Psoas muscle (tissue), 8 donors: ENCODE measurements around the gene PCSK5. TPM values are rescaled to one million over a fixed set of nuclear protein-coding genes. Genes with fewer than 3 reads are reported as not detected.
"Not testable (repeated sequence)": the region's sequence is repeated elsewhere in the genome, so short reads cannot be mapped to it uniquely, and the experiment has no call there.

Experiments
- ATAC-seq, 4 donors: fragments of 200-7000 bp; cut with Tn5 transposase; one replicate each; pipeline ENCODE4 v1.9.1; 2020; ENCODE audit warnings: moderate library complexity in 3 of 4, mild to moderate bottlenecking in 2 of 4
- DNase-seq, 2 donors: peaks; one replicate each; pipeline ENCODE4 v3.0.0-alpha.2; 2020
- H3K27ac ChIP-seq: fragments of 200-600 bp; one replicate; pipeline ENCODE4 v1.8.0; 2022
- H3K27me3 ChIP-seq, 3 donors: fragments of 200-600 bp in 1 of 3; one replicate each; pipeline versions ENCODE4 v1.6.1 to v1.8.0; 2013 to 2022; ENCODE audit warnings: low read length in 2 of 3, mild to moderate bottlenecking in 2 of 3, moderate library complexity in 1 of 3; ENCODE audit not compliant: insufficient read depth in 3 of 3
- H3K36me3 ChIP-seq, 2 donors: fragments of 200-600 bp in 1 of 2; one replicate each; pipeline versions ENCODE4 v1.6.1 to v1.8.0; 2013 to 2022; ENCODE audit warnings: low read depth in 1 of 2, mild to moderate bottlenecking in 1 of 2, moderate library complexity in 1 of 2; ENCODE audit not compliant: insufficient read depth in 1 of 2
- H3K4me1 ChIP-seq: fragments of 200-600 bp; one replicate; pipeline ENCODE4 v1.8.0; 2022
- H3K4me3 ChIP-seq: fragments of 200-600 bp; one replicate; pipeline ENCODE4 v1.8.0; 2022; ENCODE audit warnings: mild to moderate bottlenecking
- H3K9me3 ChIP-seq: fragments of 200-600 bp; one replicate; pipeline ENCODE4 v1.8.0; 2022
- CTCF ChIP-seq: fragments of 200-600 bp; IDR thresholded peaks from one replicate; pipeline ENCODE4 v1.8.0; 2022; ENCODE audit warnings: antibody characterized with exemption
- WGBS, 3 donors: extraction: QIAGEN DNeasy Blood & Tissue Kit; methylation state at CpG; one replicate each; pipeline versions ENCODE4 v1.1.6 to v1.1.7; 2013; 5-methylcytosine and 5-hydroxymethylcytosine counted together
- intact Hi-C, 2 donors: fragments of 100-400 bp; cut with DNase I; formaldehyde crosslinking; loops; one replicate each; pipeline versions ENCODE4 v1.11.0 to v1.14.2; 2022
- polyA plus RNA-seq, 3 donors: library from polyadenylated mRNA; stranded (reverse); fragments of 200-250 nt; gene quantifications; one replicate each; pipeline ENCODE4 v1.2.3, GENCODE V29; 2013
- total RNA-seq, 4 donors: library from RNA; stranded (reverse); fragmentation: NEBNext Ultra II Directional in 2 of 4; extraction: Animal tissue kit (Norgen Biotek cat#: 25700) in 2 of 4; gene quantifications; one replicate each; pipeline versions ENCODE4 v1.2.1 to v1.2.4, GENCODE V29; 2021 to 2023
- donor health status: healthy with polysubstance abuse.
- donor health status: DM: no; HTN: no; CAD: no; lungs with moderate emphysema.
- donor health status: Bipolar disorder and iron deficiency.
- donor health status: healthy.
- donor health status: DM: yes; HTN: yes; CAD: no.
- donor health status: DM: no; HTN: no; CAD: no.
- donor health status: DM: no; HTN: no; CAD: no.
- donor health status: DM: yes; HTN: yes; CAD: no.

Gene PCSK5
- total and polyA plus RNA-seq, 7 donors: 0.75 to 4.4 (median 2.3) TPM

GRCh38 chr9:76045221-76045620 lies 154.7 kb downstream of the PCSK5 start:
- H3K9me3 ChIP-seq: no peaks in the 10 kb centered on the region
- TF ChIP-seq CTCF: no peak
- WGBS, 3 donors: 50 to 59% (median 53%) methylated on average over 2 of the region's 2 CpGs
- no peaks in the 10 kb centered on the region for H3K36me3 ChIP-seq
- ATAC-seq: no peak
- H3K4me3 ChIP-seq: no peak overlapping the region
- H3K27ac ChIP-seq: no peak overlapping the region
- no peaks in the 10 kb centered on the region for H3K4me1 ChIP-seq
- intact Hi-C loops: no loop called here
- DNase-seq: no peak
- no peaks in the 10 kb centered on the region for H3K27me3 ChIP-seq

GRCh38 chr9:76049341-76049740 lies 158.9 kb downstream of the PCSK5 start:
- H3K27ac ChIP-seq: no peak overlapping the region
- 91 to 92% (median 92%) methylated on average over 2 of the region's 2 CpGs for WGBS, 3 donors
- no peaks in the 10 kb centered on the region for H3K4me1 ChIP-seq
- H3K9me3 ChIP-seq: no peaks in the 10 kb centered on the region
- no peaks in the 10 kb centered on the region for H3K27me3 ChIP-seq
- DNase-seq (no peak), ATAC-seq (no peak)
- intact Hi-C loops: no loop called here
- no peaks in the 10 kb centered on the region for H3K36me3 ChIP-seq
- TF ChIP-seq CTCF: no peak
- H3K4me3 ChIP-seq: no peak overlapping the region

- Histone ChIP-seq H3K4me1 (no peaks in the 10 kb centered on the region), H3K27ac (no peak overlapping the region), H3K27me3 (no peaks in the 10 kb centered on the region), H3K4me3 (no peak overlapping the region), H3K36me3 (no peaks in the 10 kb centered on the region), H3K9me3 (no peaks in the 10 kb centered on the region)
- intact Hi-C loops: no loop called here
- WGBS, 3 donors: 93 to 96% (median 93%) methylated on average over 11 of the region's 11 CpGs
- ATAC-seq (no peak), DNase-seq (no peak)
- TF ChIP-seq CTCF: no peak
Measured at GRCh38 chr9:76067696-76068095, 177.2 kb downstream of the PCSK5 start.

- H3K27ac ChIP-seq: no peak overlapping the region
- H3K9me3 ChIP-seq: peaks cover 6% of the 10 kb centered on the region
- H3K36me3 ChIP-seq: no peaks in the 10 kb centered on the region
- no peak for TF ChIP-seq CTCF
- ATAC-seq (no peak), DNase-seq (no peak)
- peaks cover 3% of the 10 kb centered on the region for H3K4me1 ChIP-seq
- intact Hi-C loops: no loop called here
- H3K27me3 ChIP-seq: no peaks in the 10 kb centered on the region
- H3K4me3 ChIP-seq: no peak overlapping the region
Measured at GRCh38 chr9:76077537-76077936, 187.1 kb downstream of the PCSK5 start.

- 91 to 98% (median 98%) methylated on average over 5 of the region's 5 CpGs for WGBS, 3 donors
- not testable (repeated sequence) for H3K9me3 ChIP-seq, H3K36me3 ChIP-seq, ATAC-seq, H3K27me3 ChIP-seq, H3K27ac ChIP-seq, H3K4me1 ChIP-seq, H3K4me3 ChIP-seq, DNase-seq
- intact Hi-C loops: loop anchor here in 1 of 2 donors (10.0 kb wide), 1 partner anchor 224 kb away; no protein-coding TSS in a partner anchor
Measured at GRCh38 chr9:76081281-76081680, 190.8 kb downstream of the PCSK5 start.
